GM20431 (cell line): Measurements from ENCODE around the gene FNDC10.

Experiments
- in situ Hi-C: fragments of 300-500 bp; cut with MseI, MboI; formaldehyde crosslinking; loops from one replicate; pipeline ENCODE4 v1.15.0; 2020; ENCODE audit warnings: low sequenced_read_pairs; ENCODE audit not compliant: unreplicated experiment

The FNDC10 gene

DNA sequence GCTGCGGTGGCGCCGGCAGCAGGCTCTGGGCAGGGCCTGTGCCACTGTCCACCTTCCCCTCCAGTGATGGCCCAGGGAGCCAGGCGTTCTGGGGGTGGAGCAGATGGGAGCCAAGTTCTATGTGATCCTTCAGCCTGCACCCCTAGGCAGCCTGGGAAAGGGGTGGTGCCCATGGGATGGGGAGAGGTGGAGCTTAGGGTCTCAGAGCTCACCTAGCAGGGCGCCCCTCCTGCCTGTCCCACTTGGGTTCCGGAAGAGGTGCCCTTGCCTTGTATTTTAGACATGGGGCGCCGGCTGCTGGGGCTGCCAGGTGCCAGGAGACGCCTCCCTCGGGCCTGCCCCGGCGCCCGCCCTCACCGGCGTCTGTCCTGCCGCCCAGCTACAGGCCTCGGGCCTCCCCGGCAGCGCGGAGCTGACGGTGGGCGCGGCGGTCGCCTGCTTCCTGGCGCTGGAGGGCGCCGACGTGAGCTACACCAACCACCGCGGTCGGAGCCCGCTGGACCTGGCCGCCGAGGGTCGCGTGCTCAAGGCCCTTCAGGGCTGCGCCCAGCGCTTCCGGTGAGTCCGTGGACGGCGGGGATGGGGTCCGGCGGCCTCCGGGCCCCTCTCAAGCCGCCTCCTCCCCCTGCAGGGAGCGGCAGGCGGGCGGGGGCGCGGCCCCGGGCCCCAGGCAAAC, 29.0 kb upstream of the FNDC10 start:
- in situ Hi-C loops, result no loop called here

DNA sequence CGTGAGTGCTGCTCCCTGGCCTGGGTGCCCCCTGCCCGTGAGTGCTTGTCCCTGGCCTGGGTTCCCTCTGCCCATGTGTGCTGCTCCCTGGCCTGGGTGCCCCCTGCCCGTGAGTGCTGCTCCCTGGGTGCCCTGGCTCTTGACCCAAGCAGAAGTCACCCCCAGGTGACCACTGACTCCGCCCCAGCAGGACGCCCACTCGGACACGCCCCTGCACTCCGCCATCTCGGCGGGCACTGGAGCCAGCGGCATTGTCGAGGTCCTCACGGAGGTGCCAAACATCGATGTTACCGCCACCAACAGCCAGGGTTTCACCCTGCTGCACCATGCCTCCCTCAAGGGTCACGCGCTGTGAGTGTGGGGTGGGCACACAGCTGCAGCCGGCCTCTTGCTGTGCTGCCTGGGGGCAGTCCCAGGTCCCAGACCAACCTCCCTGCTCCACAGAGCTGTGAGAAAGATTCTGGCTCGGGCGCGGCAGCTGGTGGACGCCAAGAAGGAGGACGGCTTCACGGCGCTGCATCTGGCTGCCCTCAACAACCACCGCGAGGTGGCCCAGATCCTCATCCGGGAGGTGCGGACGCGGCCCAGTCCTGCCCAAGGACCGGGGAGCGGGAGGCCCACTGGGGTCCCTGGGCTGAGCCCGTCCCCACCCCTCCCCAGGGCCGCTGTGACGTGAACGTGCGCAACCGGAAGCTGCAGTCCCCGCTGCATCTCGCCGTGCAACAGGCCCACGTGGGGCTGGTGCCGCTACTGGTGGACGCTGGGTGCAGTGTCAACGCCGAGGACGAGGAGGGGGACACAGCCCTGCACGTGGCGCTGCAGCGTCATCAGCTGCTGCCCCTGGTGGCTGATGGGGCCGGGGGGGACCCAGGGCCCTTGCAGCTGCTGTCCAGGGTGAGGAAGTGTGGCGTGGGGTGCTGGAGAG, 28.2 kb upstream of the FNDC10 start:
- in situ Hi-C loops, result no loop called here

DNA sequence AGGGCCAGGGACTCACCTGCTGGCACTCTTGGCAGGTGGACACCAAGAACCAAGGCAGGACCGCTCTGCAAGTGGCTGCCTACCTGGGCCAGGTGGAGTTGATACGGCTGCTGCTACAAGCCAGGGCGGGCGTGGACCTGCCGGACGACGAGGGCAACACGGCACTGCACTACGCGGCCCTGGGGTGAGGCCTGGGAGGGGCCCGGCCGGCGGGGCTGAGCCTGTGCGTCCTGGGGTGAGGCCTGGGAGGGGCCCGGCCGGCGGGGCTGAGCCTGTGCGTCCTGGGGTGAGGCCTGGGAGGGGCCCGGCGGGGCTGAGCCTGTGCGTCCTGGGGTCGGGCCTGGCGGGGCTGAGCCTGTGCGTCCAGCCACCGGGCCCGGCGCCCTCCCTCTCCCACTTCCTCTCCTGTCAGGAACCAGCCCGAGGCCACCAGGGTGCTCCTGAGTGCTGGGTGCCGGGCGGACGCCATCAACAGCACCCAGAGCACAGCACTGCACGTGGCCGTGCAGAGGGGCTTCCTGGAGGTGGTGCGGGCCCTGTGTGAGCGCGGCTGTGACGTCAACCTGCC, 27.4 kb upstream of the FNDC10 start:
- in situ Hi-C loops, result no loop called here

DNA sequence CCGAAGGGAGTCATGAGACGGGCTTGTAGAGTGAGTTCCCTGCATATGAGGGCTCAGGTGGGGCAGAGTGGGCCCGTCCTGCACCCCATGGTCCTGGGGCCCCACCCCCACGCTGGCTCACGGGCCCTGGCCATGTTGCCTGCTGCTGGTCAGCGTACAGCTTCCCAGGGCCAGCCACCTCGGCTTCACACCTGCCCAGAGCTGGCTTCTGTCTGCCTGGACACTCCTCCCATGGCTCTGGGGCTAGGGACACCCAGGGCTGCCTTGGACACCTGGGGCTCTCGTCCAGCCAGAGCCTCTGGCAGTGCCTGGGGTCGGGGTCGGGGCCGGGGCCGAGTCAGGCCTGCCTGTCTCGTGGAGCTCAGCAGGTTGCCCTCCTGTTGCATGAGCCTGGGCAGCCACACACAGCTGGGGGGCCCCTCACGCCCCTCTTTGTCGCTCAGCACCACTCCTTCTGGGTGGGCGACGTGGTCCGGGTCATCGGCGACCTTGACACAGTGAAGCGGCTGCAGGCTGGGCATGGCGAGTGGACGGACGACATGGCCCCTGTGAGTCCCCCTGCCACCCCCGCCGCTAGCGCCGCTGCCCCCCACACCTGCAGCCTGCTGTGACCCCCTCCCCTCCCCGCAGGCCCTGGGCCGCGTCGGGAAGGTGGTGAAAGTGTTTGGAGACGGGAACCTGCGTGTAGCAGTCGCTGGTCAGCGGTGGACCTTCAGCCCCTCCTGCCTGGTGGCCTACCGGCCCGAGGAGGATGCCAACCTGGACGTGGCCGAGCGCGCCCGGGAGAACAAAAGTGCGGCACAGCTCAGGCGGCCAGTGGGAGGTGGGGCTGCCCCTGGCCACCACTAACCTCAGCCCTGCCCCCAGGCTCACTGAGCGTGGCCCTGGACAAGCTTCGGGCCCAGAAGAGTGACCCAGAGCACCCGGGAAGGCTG, 26.5 kb upstream of the FNDC10 start:
- in situ Hi-C loops, result no loop called here

DNA sequence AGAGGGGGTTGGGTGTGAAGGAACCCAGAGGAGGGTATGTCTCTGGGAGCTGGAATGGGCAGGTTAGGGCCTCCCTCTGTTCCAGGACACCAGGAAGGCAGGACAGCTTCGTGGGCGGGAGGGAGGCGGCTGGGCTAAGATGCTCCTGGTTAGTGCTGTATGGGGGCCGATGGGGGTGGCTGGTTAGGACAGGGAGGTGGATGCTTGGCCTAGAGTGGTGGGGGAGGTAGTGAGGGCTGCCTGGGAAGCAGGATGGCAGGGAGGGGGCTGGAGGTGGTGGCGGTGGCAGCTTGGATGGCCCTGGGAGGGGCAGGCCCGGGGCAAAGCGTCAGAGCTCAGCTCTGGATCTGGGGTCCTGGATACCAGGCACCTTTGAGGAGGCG, 25.9 kb upstream of the FNDC10 start:
- in situ Hi-C loops, result no loop called here

DNA sequence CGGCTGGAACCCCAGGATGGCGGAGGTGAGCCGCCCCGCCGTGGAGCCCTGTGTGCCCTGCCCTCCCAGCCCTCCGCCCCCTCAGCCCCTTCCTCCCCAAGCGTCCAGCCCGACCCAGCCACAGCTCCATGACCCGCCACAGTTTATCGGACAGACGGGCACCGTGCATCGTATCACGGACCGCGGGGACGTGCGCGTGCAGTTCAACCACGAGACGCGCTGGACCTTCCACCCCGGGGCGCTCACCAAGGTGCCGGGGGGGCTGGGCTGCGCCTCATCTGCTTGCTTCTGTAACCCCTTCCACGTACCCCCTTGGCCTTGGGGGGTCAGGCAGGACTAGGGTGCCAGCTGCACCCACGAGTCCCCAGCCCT, 25.5 kb upstream of the FNDC10 start:
- in situ Hi-C loops, result no loop called here

DNA sequence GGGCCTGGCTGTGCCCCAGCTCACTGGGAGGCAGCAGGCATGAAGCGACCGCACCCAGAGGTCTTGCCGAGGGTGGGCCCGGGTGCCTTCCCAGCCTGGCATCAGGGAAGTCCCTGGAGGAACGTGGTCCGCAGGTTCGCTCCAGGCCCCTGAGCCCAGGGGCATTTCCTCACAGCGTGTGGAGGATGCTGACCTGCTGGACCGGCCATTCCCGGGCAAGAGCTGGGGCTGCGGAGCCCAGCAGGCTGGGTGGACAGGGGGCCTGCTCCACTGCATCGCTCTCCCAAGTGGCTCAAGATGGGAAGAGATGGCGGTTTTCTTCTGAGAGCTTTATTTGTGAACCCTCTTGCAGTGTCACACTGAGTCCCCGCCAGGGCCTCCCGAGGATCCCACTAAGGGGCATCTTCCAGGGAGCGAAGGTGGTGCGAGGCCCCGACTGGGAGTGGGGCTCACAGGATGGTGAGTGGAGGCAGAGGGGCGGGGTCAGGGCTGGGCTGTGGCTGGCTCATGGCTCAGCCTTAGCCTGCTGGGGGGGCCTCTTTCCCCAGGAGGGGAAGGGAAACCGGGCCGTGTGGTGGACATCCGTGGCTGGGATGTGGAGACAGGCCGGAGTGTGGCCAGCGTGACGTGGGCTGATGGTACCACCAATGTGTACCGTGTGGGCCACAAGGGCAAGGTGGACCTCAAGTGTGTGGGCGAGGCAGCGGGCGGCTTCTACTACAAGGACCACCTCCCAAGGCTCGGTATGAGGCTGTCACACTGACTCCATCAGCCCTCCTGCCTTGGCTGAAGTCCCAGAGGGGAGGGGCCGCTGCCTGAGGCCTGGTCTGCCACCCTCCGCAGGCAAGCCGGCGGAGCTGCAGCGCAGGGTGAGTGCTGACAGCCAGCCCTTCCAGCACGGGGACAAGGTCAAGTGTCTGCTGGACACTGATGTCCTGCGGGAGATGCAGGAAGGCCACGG, 24.8 kb upstream of the FNDC10 start:
- in situ Hi-C loops, result no loop called here

DNA sequence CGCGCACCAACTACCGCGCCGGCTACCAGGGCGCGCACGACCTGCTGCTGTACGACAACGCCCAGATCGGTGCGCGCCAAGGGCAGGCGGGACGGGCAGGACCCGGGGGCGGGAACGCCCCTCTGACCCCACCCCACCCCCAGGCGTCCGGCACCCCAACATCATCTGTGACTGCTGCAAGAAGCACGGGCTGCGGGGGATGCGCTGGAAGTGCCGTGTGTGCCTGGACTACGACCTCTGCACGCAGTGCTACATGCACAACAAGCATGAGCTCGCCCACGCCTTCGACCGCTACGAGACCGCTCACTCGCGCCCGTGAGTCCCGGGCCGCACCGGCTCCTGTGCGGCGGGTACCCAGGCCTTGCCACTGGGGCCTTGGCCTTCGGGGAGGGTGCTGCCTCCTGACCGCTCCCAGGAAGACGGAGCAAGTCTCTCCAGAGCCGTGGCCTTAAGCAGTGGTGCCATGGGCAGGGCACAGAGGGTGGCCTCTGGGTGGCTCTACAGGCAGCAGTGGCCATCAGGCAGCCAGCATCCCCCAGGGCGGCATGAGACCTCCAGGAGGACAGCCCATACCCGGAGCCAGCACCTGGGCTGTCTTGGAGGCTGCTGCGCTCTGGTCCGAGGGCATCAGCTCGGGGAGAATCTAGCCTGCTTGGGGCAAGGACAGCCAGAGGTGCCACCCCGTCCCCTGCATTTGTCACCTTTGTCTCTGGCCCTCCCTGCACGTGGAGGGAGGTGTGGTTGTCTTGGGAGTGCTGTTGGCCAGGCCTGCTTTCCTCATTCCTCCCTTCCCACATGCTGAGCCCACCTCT, 23.9 kb upstream of the FNDC10 start:
- in situ Hi-C loops, result no loop called here

DNA sequence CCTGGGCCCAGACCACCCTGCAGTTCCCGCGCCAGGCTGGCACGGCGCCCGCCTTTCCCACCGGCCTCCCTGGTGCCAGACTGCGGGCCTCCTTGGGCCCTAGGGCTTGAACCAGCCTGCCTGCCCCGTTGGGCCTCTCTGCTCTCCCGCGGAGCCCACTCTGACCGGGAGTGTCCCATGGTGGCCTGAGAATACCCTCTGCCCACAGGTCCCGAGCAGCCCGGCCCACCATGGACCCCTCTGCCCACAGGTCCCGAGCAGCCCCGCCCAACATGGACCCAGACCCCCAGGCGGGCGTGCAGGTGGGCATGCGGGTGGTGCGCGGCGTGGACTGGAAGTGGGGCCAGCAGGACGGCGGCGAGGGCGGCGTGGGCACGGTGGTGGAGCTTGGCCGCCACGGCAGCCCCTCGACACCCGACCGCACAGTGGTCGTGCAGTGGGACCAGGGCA, 23.3 kb upstream of the FNDC10 start:
- in situ Hi-C loops, result no loop called here

DNA sequence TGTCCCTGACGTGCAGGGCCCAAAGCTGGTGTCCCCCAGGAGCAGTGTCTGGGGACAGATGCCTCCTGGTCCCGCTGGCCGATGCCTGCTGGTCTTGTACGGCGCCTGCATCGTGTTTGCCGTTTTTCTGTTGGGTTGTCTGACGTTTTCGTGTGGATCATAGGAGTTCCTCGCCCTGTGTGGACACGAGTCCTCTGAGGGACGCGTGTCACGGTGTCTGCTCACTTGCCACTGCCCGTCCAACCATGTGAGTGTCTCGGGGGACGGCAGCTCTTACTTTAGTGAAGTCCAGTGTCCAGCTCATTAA, 22.8 kb upstream of the FNDC10 start:
- in situ Hi-C loops, result no loop called here

DNA sequence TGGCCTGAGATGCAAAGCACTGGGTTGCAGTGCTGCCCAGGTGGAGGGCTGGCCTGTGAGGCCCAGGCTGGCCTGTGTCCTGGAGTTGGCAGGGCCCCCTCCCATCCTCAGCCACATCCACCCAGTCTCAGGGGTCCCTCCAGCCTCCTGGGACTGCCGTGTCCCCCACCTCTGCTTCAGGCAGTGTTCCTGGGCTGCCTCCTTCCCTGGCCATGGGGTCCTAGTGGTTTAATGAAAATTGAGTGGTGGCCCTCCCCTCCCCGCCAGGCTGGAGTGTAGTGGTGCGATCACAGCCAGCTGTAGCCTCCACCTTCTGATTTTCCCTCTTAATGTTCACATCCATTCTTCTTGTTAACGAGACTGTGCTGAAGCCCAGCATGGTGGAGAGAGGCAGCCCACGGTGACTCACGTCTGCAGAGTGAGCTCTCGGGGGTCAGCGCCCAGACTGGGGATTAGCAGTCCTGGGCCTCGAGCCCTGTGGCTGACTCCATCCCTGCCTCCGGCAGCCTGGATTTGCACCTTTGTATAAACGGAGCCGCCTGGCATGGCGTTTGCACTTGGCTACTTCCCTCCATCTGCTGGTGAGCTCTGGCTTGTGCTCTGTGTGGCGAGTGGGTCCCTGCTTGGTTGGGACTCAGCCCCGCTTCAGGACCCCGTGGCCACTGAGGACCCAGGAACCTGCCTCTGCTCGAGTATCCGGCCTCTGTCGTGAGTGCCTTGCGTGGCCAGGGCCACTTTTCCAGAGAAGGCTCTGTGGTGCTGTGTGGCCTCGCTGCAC, 22.3 kb upstream of the FNDC10 start:
- in situ Hi-C loops, result no loop called here

DNA sequence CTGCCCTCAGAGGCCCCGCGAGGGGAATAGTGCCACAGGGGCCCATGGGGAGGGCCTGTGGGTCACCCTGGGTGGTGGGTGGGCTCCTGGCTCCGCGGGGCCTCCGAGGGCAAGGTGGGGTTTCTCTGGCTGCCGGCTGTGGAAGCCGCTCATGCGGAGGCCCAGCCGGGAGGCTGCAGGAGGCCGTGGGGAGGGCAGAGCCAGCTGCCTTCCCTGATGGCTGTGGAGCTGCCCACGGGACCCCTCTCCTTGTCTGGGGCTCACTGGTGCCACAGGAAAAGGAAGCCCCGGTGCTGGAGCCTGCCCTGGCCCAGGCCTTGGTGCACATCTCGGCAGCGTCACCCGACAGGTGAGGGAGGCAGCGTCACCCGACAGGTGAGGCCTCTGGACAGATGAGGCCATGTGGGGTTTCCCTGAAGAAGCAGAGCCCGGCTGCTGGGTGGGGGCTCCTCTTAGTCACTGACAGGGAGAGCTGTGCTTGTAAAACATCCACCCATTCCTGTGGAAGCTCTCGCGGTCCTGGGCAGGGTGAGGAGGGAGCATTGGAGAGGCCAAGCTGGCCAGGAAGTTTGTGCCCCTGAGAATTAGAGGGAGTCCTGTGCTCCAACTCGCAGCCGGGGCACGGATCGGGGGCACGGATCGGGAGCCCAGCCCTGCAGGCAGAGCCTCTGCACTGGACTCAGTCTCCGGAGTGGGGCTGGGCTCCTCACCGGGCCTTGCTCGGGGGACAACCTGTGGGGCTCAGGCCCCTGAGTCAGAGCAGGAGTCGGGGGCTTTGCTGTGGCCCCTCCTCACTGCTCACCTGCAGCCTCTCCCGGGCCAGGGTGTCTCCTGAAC, 21.5 kb upstream of the FNDC10 start:
- in situ Hi-C loops, result no loop called here

DNA sequence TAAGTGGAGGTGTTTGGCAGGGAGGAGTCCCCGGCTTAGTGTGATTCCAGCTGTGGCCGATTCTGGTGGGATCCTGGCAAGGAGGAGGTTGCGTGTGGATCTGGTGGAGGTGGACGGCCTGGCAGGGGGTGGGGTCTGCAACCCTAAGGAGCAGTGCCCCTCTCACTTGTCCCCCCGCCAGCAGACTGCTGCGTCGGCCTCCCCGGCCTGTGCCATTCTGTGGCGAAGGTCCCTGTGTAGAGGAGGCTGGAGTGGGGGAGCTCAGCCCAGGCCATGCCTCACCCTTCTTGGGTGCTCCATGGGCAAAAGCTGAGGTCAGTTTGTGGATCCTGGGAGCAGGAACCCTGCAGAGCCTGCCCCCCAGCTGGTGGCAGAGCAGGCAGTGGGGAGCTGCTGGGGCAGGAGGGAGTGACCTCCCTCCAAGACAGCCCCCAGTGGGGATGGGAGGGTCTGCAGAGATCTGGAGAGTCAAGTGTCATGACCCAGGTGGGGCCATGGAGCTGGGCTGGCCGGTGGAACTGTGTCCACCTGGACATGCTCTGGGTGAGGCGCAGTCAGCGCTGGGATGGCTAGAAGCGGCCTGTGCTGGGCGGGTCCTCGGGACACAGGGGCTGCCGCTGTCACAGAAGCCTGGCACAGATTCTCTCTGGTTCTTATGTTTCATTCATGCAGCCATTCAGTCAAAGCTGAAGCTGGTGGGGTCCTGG, 20.7 kb upstream of the FNDC10 start:
- in situ Hi-C loops, result no loop called here

DNA sequence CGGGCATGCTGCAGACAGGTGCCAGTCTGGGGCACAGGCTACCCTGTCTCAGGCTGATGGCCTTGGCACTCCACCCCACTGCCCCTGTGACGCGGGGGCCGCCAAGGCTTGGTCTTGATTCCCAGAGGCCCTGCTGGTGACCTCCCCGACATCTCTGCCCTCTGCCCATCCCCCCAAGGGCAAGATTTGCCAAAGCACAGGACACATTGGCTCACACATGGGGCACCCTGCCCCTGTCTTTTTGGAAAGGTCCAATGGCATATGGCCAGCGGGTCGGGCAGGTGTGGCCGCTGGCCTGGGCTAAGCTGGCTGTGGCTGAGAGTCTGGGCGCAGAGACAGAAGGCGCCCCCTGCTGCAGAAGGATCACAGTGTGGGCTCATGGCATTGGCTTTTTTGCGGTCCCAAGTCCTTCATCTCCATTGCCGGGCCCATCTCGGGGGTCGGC, 20.0 kb upstream of the FNDC10 start:
- in situ Hi-C loops, result no loop called here

DNA sequence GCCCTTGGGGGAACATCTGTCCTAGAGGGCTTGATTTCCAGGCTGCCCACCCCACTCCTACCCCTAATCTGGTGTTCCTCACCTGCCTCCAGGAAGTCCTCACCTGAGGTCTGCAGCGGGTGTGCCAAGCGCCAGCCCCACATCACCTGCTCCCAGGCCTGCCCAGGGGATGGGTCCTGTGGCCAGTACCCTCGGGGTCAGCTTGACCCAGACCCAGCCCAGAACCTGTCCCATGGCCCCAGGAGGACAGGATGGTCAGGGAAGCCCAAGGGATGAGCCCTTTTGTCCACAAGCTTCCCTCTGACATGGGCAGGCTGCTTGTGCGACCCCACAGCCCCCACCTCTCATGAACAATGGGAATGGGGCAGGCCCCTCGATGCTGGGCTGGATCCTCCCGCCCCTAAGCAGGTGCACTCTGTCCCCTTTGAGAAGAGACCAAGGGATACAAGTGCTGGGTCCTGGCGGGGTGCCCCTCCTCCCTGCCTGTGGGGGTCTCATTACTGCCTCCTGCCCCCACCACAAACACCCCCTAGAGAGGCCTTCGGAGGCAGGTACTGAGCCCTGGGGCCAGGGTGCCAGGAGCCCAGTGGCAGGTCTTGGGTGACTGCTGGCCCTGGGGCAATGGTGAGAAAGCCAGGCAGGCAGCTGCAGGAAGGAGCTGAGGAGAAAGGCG, 18.6 kb upstream of the FNDC10 start:
- in situ Hi-C loops, result no loop called here

DNA sequence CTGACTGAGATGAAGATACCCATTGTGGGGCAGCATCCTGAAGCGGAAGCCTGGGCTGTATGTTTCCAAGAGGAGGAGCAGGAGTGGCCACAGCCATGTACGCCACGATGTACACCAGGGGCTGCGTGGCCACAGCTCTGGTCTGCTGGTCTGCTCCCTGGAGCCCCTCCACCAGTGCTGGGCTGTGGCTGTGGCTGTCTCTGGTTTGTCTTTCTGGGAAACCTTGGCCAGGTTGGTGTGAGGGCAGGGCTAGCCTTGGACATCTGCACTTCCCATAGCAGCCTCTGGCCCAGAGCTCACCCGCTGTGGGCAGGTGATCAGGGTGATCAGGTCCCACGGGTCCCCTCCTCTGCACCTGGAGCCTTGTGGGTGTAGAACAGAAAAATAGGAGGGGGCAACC, 18.0 kb upstream of the FNDC10 start:
- in situ Hi-C loops, result no loop called here
